HG02943 (cell line): ENCODE data around the gene SLC22A6.

Source experiments
- ATAC-seq: cut with Tn5 transposase; IDR thresholded peaks from one replicate; pipeline ENCODE4 v1.9.1; 2021; ENCODE audit warnings: mild to moderate bottlenecking, low read depth, moderate library complexity; ENCODE audit not compliant: unreplicated experiment

The SLC22A6 gene, protein sequence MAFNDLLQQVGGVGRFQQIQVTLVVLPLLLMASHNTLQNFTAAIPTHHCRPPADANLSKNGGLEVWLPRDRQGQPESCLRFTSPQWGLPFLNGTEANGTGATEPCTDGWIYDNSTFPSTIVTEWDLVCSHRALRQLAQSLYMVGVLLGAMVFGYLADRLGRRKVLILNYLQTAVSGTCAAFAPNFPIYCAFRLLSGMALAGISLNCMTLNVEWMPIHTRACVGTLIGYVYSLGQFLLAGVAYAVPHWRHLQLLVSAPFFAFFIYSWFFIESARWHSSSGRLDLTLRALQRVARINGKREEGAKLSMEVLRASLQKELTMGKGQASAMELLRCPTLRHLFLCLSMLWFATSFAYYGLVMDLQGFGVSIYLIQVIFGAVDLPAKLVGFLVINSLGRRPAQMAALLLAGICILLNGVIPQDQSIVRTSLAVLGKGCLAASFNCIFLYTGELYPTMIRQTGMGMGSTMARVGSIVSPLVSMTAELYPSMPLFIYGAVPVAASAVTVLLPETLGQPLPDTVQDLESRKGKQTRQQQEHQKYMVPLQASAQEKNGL

DNA sequence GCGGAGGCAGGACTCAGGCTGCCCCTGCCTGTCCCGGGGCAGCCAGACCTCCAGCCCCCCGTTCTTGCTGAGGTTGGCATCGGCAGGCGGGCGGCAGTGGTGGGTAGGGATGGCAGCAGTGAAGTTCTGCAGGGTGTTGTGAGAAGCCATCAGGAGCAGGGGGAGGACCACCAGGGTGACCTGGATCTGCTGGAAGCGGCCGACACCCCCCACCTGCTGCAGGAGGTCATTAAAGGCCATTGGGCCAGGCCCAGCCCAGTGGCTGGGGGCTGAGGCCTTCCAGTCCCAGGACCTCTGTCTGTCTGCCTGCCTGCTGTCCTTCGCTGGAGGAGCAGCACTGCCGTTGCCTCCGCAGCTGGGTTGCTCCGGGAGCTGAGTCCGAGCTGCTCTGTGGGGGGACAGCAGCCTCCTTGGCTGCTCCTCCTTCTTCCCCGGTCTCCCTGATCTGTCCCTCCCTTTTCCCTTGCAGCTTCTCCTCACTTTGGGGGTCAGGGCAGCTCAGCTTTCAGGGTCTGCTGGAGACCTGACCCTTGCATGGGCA, at the start of gene SLC22A6:
SLC22A6 (minus strand) TSS at position 517 of the 541 bp plus-strand sequence; CDS start at position 240, 277 bp downstream.
- ATAC-seq: no peak

DNA sequence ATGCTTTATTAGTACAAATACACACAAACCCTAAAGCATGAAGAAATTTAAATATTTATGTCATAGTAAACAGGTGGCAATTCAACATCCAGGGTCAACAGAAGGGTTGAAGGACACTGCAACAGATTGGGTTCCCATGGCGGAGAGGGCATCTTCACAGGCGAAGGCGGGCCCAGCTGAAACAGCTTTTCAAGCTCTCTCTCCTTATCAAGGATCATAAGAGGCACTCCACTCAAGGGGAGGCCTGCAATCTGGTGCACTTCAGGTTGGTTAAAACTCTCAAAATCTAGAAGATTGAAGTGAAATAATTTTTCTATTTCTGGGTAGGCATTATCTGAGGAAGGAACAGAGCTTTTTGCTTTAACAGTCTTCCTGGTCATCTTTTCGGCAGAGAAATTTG, 47.7 kb upstream of the SLC22A6 start:
- ATAC-seq: no peak

DNA sequence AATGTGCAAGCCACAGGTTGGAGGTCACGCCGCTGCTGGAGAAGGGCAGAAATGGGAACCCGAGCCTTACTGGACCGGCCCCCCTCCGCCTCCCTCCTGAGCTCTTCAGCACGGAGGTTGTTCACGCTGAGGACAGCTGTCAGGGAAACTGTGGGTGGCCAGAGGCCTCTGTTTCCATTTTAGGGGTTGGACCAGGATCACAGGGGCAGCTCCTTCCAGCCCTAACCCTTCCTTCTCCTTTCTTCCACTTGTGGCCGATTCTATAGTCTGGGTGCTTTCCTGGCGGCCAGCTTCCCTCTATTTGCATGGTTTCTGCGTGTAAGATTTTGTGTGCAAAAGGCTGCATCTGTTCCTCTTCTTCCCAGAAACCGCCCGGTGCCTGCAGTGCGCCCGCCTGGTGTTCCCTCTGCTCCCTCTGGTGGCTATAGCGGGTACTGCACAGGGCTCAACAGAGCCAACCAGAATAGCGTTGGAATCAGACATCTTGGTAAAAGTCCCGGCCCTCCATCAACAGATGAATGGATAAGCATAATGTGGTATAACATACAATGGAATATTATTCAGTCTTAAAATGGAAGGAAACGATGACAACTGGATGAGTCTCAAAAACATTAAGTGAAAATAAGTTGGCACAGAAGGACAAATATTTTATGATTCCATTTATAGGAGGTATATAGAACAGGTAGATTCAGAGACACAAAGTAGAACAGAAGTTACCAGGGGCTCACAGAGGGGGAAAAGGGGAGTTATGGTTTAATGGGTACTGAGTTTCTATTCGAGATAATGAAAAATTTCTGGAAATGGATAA, 39.3 kb upstream of the SLC22A6 start:
- no peak for ATAC-seq

DNA sequence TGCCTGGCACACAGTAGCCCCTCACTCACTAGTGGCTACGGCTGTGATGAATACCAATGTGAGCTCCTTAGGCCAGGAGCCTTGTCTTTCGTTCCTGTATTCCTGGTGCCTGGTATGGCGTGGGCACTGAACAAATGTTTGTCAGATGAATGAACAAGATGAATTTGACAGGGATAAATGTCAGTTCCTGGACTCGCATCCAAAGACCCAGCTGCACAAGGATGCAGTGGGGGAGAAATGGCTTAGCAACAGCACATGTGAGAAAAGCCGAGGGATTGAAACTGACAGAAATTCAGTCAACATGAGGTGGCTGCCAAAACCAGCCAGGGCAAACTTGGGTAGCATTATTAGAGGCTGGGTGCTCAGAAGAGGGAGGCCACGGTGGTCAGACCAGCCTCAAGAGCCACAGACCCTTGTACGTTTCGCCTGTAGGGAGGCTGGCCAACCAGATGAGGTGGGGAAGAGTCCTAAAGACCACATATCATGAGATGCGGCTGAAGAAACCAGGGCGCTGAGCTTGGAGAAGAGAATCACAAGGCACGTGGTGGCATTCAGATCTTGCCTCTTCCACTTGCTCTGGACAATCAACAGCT, 38.6 kb upstream of the SLC22A6 start:
- ATAC-seq: no peak

DNA sequence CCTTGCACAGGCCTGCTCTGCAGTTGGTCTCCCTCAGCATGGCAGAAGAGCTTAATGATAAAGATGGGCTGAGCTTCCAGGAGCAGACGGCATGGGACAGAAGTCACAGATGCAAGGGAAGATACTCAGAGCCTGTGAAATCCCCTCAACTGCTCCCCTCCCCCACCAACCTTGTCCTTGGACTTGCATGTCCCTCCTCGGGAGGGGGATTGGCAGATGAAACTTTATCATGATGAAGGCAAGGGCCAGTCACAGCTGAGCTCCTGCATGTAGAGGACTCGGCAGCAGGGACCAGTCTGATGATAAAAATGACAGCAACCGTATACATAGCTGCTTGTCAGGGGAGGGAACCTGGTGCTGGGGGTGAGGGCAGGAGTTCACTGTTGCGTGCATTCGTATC, 37.7 kb upstream of the SLC22A6 start:
- ATAC-seq: no peak

DNA sequence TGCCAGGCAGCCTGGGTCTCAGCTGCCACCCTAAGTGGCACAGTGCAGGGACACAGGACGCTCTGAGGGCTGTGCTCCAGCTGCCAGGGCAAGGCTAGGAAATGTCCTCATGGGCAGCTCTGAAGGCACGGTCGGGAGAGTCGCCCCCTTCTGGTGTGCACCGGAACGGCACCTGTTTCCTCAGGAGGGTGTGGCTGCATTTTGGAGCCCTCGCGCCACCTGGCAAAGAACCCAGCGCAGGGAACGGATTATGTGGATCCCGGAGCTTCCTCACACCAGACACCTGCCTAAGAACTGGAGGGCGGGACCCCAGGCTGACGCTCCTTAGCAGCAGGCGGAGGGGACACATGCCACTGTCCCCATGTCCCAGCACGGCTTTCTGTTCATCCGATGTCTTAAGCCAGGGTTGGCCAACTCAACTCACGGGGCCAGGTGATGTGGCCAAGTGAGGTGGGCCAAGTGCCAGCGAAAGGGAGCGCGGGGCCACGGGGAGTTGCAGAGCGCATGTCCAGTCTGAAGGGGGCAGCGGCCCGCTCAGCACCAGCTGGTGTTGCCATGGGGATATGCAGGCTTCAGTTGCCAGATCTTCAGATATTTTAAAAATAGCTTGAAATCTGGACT, 36.0 kb upstream of the SLC22A6 start:
- ATAC-seq: no peak

DNA sequence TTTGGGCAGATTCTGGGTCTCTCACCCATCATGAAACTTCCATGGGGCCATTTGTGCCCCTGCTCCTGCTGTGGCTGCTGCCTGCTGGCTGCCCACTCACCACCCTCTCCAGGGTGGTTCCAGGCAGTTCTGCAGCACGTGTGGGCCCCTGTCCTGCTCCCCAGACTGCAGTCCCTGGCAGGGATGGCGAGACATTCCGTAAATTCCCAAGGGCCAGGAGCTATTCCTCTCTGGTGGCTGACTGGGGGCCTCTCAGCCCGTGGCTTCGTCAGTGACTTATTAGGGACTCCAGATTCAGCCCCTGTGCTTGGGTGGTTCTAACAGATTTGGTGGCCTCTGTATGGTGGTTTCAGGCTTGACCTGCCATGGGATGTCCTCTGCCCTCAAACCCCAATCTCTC, 34.7 kb upstream of the SLC22A6 start:
- ATAC-seq: no peak

DNA sequence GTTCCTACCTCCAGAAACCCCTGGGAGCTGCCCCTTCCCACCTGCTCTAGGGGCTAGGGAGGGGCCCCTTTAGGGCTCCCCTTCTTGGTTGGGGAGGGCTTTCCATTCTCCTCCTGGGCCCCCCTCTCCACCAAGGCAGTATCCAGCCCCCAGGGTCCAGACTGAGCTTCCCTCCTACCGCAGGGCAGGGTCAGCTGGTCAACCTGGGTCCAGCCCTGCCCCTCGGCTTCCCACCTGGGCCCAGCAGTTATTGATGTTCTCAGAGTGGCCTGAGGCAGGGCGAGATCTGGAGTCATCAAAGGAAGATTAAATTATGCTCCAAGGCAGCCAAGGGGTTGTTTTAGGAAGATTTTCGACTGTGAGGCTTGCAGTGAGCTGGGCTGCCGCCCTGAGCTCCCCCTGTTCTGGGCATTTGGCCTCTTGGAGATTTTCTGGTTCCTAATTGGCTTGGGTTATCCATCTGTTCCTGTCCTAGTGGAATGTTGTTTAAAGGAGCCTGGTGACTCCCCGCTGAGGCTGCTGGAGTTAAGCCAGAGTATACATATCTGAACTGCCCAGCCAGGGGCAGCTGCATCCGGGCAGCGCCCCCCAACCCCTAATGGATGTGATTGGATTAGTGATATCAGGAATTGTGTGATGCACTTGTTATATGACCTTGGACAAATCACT, 32.7 kb upstream of the SLC22A6 start:
- ATAC-seq: no peak

DNA sequence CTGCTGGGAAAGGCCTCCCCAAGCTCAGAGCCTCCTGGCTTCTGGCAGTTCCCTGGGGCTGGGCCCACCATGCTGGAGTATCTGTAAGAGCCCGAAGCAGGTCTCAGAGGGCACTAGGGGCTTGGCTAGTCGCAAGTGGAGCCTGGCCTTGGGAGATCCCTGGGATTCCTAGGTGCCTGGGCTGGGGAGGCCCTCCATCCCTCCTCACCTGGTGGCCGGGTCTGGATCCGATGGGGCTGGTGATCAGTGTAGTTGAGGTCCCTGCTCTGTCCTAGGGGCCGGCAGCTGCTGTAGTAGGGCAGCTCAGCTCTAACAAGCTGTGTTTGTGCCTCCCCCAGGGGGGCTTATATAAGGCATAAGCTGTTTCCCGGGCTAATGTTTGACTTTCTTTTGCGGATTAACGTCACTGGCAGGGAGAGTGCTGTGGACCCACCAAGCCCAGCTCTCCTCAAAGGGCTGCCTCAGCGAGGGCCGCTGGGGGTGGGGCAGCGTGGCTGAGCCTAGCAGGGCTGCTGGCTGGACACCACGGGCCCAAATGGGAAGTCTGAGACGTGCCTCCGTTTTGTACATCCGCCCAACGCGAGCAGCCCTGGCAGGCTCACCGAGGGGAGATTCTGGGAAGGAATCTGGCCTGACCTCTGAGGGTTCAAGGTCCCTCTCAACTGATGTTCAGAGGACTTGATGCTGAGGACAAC, 30.9 kb upstream of the SLC22A6 start, which contains the start of gene SLC22A8:
SLC22A8 (minus strand) TSS at position 321 of the 695 bp plus-strand sequence. CDS start 883 bp downstream, outside the sequence.
- no peak for ATAC-seq

DNA sequence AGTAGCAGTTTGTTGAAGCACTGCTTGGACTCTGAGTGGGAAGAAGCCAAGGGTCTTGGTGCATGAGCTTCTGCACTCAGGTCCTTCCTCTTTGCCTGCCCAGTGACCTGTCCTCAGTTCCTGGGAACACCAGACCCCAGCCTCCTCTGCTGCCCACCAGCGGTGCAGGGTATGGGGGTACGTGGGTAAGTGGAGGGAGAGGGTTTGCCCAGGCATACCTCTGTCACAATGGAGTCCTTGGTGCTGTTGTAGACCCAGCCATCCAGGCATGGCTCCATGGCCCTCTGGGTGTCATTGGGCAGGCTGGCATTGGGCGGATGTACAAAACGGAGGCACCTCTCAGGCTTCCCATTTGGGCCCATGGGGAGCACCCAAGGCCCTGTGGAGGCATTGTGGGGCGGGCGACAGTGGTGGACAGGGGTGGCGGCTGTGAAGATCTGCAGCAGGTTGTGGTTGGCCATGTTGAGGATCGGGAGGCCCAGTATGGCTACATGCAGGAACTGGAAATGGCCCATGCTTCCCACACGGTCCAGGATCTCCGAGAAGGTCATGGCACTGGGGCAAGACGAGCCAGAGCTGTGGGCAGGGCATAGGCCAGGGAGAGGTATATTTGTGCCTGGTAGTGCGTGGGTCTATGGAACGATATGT, 29.8 kb upstream of the SLC22A6 start:
- no peak for ATAC-seq

DNA sequence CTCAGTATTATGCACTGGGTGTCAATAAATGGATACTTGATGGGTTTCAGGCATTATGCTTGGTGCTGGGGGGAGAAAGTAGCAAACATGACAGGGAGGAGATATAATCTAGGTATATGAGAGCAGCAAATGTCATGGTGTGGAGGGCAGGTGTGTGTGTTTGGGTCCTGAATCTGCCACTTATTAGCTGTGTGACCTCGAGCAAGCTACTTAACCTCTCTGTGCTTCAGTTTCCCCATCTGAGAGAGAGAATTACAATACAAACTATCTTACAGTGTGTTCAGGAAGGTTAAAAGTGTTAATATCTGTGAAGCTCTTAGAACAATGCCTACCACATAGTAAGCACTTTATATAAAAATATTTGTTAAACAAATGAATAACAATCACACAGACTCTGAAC, 28.1 kb upstream of the SLC22A6 start:
- ATAC-seq: no peak

DNA sequence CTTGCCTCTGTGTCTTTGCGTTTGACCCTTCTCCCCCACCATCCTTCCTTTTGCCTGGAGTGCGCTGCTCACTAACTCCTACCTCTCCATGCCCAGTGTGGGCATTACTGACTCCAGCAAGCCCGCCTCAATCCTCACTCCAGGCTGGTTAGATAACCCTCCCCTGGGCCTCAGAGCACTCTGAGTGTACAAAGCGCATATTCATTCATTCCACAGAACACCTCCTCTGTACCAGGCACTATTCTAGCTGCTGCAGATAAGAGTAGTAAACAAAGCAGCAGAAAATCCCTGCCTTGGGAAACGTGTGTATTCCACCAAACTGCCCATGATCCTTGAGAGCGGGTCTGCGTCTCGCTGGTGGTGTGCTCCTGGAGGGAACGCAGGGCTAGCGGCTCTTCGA, 27.7 kb upstream of the SLC22A6 start:
- ATAC-seq: no peak

DNA sequence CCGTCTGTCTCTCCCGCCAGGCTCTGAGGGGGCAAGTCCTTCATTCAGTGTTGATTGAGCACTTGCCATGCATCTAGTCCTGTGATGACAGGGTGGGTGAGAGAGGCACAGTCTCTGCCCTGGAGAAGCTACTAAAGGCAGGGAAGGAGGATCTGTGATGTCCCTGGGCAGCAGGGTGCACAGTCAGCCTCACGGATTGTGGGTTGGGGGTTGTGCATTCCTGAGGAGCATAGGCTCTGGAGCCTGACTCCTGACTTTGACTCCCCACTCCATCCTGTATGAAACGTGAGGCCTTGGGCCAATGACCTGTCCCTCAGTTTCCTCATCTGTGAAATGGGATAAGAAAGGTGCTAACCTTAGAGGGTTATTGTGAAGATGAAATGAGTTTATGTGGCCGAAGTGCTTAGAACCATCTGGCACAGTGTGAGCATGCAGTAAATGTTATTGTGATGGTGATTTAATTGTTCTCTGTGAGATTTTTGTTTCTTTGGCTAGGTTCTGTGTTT, 26.2 kb upstream of the SLC22A6 start:
- ATAC-seq: no peak

DNA sequence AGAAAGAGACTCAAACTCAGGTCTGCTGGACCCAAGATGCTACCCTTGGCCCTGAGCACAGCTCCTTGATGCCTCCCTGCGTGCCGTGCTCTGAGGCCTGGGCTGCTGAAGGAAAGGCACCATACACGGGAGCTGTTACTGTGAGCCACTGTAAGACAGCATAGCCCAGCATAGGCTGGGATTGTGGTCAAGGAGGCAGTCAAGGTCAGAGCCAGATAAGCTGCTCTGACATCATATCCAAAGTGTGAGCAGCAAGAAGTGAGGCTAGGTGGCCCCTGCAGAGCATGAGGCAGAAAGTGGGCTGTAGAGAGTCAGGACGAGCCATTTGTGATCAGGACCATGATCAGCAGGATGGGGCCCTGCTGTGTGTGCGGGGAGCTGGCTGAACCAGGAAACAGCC, 23.2 kb upstream of the SLC22A6 start:
- ATAC-seq: no peak

DNA sequence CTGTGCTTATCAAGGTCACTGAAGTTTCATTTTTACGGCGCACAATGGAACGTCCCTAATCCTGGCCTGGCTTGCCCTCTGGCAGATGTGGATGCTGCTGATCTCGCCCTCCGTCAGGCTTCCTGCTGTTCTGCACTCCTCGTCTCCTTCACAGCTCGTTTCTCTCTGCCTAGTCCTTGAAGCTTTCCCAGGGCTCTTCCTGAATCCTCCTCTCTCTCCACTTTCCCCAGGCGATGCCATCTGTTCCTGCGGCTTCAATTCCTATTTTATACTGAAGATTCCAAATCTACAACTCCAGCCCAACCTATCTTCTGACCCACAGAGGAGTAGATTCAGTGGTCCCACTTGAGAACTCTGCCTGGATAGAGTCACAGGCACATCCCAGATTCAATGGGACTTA, 16.7 kb upstream of the SLC22A6 start:
- no peak for ATAC-seq

DNA sequence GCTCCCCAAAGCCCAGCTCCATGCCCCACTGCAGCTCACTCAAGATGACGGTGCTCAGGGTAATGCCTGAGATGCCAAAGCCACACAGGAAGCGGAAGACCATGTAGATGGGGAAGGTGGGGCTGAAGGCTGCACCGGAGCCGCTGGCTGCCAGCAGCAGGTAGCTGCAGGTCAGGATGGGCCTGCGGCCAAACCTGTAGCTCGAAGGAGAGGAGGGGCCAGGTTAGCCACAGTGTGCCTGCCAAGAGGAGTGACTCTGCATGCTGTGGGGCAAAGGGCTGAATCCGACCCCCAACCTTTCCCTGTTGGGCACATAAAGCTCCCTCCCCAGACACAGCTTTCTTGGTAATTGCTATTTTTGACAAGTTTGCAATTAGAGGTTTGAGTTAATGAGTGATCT, 14.9 kb upstream of the SLC22A6 start:
- ATAC-seq: no peak

DNA sequence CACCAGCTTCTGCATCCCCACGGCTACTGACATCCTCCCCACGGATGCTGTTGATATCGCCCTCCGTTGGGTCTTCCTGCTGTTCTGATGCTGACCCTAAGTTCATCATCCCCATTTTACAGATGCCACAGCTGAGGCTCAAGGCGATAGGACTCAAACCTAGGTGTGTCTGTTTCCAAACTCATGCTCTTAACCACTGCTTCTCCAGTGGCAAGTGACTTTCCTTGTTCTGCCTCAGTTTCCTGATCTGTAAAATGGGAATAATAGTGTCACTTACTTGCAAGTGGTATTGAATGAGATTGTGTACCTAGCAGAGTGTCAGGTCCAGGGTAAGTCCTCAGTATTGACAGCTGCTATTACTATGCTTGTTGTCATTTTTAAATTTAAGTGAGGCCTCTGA, 14.4 kb upstream of the SLC22A6 start:
- ATAC-seq: no peak

DNA sequence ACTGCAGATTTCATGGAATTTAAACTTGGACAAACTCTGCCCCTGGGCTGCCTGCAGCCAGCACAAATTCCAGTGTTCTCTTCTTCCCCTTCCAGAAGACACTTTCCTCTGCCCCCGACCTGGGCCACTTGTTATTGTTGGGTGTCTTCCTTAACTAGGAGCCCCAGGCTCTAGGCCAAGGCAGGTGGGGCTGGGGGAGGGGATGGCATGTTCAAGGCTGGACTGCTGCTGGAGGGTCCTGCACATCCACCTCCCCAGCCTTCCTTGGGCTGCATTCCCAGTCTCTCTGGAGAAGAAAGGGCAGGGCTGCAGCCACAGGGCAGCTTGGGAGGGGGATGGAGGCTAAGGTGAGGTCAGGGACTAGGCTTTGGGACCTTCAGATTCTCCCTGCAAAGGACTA, 11.5 kb upstream of the SLC22A6 start:
- ATAC-seq: no peak
